Lower leg skin (tissue), 3 donors: Measurements from ENCODE around the gene NVL.

Source experiments
- CTCF ChIP-seq, 3 donors: fragments of 450-650 bp; IDR thresholded peaks; one replicate each; pipeline ENCODE4 v1.5.1; 2016; ENCODE audit warnings: antibody characterized with exemption in 3 of 3, mild to moderate bottlenecking in 3 of 3, moderate library complexity in 2 of 3
- POLR2A ChIP-seq, 2 donors: fragments of 450-650 bp; IDR thresholded peaks; one replicate each; pipeline ENCODE4 v1.6.1; 2016 to 2017; ENCODE audit warnings: antibody characterized with exemption in 2 of 2, mild to moderate bottlenecking in 1 of 2, moderate library complexity in 1 of 2

GRCh38 chr1:224333939-224334786 is 4.2 kb upstream of the NVL start:
- TF ChIP-seq CTCF (IDR thresholded peaks at IDR 0.05) (no peak), POLR2A (IDR thresholded peaks at IDR 0.05) (no peak)
